Neutrophil (primary cell): ENCODE measurements around the gene ANKS1B.

Experiments
- H3K27ac ChIP-seq: fragments of 200-600 bp; sonication (generic); 2 replicates; pipeline ENCODE4 v1.5.1; 2016; ENCODE audit warnings: mild to moderate bottlenecking, moderate library complexity
- H3K27me3 ChIP-seq: fragments of 200-600 bp; sonication (generic); 2 replicates; pipeline ENCODE4 v1.6.0; 2016; ENCODE audit warnings: mild to moderate bottlenecking
- H3K36me3 ChIP-seq: fragments of 200-600 bp; sonication (generic); 2 replicates; pipeline ENCODE4 v1.5.1; 2017
- H3K4me1 ChIP-seq, 2 experiments: fragments of 200-600 bp in 1 of 2; sonication (generic) in 1 of 2; 1 replicate in 1 of 2; 2 replicates in 1 of 2; pipeline versions ENCODE4 v1.5.1 to v1.6.1; 2013 to 2016; ENCODE audit warnings: low read depth in 1 of 2, low read length in 1 of 2, mild to moderate bottlenecking in 1 of 2, moderate library complexity in 1 of 2; ENCODE audit not compliant: control insufficient read depth in 1 of 2, insufficient read depth in 1 of 2
- H3K4me3 ChIP-seq, 2 experiments: fragments of 200-600 bp in 1 of 2; sonication (generic) in 1 of 2; 1 replicate in 1 of 2; 2 replicates in 1 of 2; pipeline ENCODE4 v1.5.1; 2013 to 2016; ENCODE audit warnings: low read depth in 1 of 2, low read length in 1 of 2, mild to moderate bottlenecking in 1 of 2, moderate library complexity in 1 of 2
- H3K9me3 ChIP-seq: fragments of 200-600 bp; sonication (generic); 2 replicates; pipeline ENCODE4 v1.5.1; 2016
- TF ChIP-seq, protein P1 (sequence below): fragments of 200-600 bp; sonication (generic); IDR thresholded peaks from 2 replicates; pipeline ENCODE4 v1.5.1; 2016; ENCODE audit warnings: antibody characterized with exemption

The ANKS1B gene

DNA sequence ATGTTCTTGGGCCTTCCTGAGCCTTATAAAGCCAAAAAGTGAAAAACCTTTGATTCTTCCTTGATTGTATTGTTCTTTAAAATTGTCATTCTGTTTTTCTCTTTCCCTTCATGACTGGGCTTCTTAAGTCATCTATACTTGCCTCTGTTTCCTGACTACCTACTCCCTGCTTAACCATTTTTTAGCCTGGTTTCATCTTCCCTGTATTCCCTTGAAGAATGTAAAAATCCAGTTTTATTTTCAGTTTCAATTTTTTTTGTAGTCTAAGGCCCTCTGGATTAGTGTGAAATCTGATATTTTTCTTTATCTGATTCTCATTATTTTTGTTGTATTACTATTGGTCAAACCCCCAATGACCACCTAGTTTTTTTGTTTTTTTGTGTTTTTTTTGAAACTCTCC is 1293.4 kb downstream of the ANKS1B start:
- H3K36me3 ChIP-seq: peaks cover 72% of the 10 kb centered on the region
- peaks cover 12 to 14% of the 10 kb centered on the region in 2 experiments for H3K4me1 ChIP-seq
- no peaks in the 10 kb centered on the region for H3K9me3 ChIP-seq
- no peak overlapping the region for H3K4me3 ChIP-seq
- H3K27me3 ChIP-seq: no peaks in the 10 kb centered on the region
- TF ChIP-seq, protein P1, sequence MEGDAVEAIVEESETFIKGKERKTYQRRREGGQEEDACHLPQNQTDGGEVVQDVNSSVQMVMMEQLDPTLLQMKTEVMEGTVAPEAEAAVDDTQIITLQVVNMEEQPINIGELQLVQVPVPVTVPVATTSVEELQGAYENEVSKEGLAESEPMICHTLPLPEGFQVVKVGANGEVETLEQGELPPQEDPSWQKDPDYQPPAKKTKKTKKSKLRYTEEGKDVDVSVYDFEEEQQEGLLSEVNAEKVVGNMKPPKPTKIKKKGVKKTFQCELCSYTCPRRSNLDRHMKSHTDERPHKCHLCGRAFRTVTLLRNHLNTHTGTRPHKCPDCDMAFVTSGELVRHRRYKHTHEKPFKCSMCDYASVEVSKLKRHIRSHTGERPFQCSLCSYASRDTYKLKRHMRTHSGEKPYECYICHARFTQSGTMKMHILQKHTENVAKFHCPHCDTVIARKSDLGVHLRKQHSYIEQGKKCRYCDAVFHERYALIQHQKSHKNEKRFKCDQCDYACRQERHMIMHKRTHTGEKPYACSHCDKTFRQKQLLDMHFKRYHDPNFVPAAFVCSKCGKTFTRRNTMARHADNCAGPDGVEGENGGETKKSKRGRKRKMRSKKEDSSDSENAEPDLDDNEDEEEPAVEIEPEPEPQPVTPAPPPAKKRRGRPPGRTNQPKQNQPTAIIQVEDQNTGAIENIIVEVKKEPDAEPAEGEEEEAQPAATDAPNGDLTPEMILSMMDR: no peak
- H3K27ac ChIP-seq: peak overlapping the region; percentile 59

DNA sequence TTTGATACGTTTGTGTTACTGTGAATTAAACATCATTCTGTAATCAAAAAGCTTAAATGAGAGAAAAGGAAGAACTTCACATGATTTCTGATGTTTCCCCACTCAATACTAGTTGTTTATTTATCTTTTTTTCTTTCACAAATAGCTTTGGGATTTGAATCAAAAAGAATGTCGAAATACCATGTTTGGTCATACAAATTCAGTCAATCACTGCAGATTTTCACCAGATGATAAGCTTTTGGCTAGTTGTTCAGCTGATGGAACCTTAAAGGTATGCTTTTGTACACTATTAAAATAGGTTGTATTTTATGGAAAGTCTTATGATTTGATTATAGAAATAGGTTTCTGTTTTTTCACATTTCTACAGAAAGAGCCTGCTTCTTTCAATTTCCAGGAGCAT is 1298.1 kb downstream of the ANKS1B start:
- no peak overlapping the region for H3K4me3 ChIP-seq
- peaks cover 92% of the 10 kb centered on the region for H3K36me3 ChIP-seq
- H3K9me3 ChIP-seq: no peaks in the 10 kb centered on the region
- H3K27ac ChIP-seq: no peak overlapping the region
- no peaks in the 10 kb centered on the region for H3K27me3 ChIP-seq
- TF ChIP-seq, protein P1: no peak
- peaks cover 11% of the 10 kb centered on the region in 2 experiments for H3K4me1 ChIP-seq
